ENCODE data around the gene SERINC5. TPM values are rescaled to one million over a fixed set of nuclear protein-coding genes. Genes with fewer than 3 reads are reported as not detected.

SERINC5 gene
- polyA plus RNA-seq, 3 donors: 5.0 to 35.9 (median 7.3) TPM

DNA sequence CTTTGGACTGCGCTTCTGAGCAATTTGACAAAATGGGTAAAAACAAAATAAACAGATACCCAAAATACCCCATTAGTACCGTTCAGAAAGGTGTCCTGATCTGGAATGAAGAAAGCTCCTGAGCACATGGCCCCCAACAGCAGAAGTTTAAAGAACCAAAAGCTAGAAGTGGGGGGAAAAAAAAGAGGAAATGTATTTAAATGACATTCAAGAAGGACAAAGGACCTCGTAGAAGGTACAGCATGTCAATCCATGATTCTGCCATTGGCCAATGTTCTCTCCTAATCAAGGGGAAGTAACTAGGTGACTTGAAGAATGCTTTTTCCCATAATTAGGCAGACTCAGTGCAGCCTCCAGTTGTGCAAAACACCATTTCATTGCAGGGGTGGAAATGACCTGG, 78.6 kb downstream of the SERINC5 start:
- Histone ChIP-seq H3K36me3 (replicated peaks in 1 of 2; ENCODE audit: control insufficient read depth in 1 of 2, insufficient read depth in 2 of 2, low read length in 2 of 2) (peaks cover 9 to 34% of the 10 kb centered on the region in 2 donors), H3K4me3 (replicated peaks in 1 of 3; ENCODE audit: low read depth in 2 of 3, low read length in 3 of 3) (no peak overlapping the region), H3K27ac (ENCODE audit: low read depth in 1 of 2, low read length in 2 of 2) (no peak overlapping the region), H3K79me2 (ENCODE audit: insufficient read depth, low read length) (no peaks in the 10 kb centered on the region), H4K20me1 (ENCODE audit: insufficient read depth, low read length) (no peaks in the 10 kb centered on the region), H3K27me3 (ENCODE audit: control insufficient read depth in 2 of 2, insufficient read depth in 2 of 2, low read length in 2 of 2) (no peaks in the 10 kb centered on the region), H3K4me2 (replicated peaks; ENCODE audit: extremely low read depth, low read length, poor library complexity, severe bottlenecking) (no peak overlapping the region), H3K4me1 (ENCODE audit: control insufficient read depth in 1 of 2, insufficient read depth in 2 of 2, low read length in 2 of 2) (peaks cover 13 to 14% of the 10 kb centered on the region in 2 donors), H3K9ac (ENCODE audit: insufficient read depth, low read length, poor library complexity, severe bottlenecking) (no peak overlapping the region), H3K9me3 (replicated peaks in 1 of 2; ENCODE audit: control insufficient read depth in 1 of 2, insufficient read depth in 1 of 2, low read length in 2 of 2) (no peaks in the 10 kb centered on the region), H2AFZ (ENCODE audit: insufficient read depth, low read depth, low read length, poor library complexity, severe bottlenecking) (no peak overlapping the region)
- peaks cover 38% of the 10 kb centered on the region for H3K4me1 Mint-ChIP-seq
- no peak for DNase-seq
- no peak overlapping the region for H3K4me3 Mint-ChIP-seq
- no CpG with 5 or more reads among the region's 3 CpGs for WGBS (ENCODE audit: insufficient coverage)
- peaks cover 0 to 3% (median 0%) of the 10 kb centered on the region in 7 donors for H3K9me3 Mint-ChIP-seq
- no peak overlapping the region for H3K27ac Mint-ChIP-seq
- TF ChIP-seq, protein P1, sequence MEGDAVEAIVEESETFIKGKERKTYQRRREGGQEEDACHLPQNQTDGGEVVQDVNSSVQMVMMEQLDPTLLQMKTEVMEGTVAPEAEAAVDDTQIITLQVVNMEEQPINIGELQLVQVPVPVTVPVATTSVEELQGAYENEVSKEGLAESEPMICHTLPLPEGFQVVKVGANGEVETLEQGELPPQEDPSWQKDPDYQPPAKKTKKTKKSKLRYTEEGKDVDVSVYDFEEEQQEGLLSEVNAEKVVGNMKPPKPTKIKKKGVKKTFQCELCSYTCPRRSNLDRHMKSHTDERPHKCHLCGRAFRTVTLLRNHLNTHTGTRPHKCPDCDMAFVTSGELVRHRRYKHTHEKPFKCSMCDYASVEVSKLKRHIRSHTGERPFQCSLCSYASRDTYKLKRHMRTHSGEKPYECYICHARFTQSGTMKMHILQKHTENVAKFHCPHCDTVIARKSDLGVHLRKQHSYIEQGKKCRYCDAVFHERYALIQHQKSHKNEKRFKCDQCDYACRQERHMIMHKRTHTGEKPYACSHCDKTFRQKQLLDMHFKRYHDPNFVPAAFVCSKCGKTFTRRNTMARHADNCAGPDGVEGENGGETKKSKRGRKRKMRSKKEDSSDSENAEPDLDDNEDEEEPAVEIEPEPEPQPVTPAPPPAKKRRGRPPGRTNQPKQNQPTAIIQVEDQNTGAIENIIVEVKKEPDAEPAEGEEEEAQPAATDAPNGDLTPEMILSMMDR (IDR thresholded peaks at IDR 0.05): no peak
- H3K27me3 Mint-ChIP-seq (ENCODE audit: low read depth in 3 of 3): peaks cover 0 to 1% (median 0%) of the 10 kb centered on the region in 3 donors
- H3K36me3 Mint-ChIP-seq: peaks cover 33 to 48% of the 10 kb centered on the region in 2 donors
- intact Hi-C loops (cut with micrococcal nuclease): no loop called here

DNA sequence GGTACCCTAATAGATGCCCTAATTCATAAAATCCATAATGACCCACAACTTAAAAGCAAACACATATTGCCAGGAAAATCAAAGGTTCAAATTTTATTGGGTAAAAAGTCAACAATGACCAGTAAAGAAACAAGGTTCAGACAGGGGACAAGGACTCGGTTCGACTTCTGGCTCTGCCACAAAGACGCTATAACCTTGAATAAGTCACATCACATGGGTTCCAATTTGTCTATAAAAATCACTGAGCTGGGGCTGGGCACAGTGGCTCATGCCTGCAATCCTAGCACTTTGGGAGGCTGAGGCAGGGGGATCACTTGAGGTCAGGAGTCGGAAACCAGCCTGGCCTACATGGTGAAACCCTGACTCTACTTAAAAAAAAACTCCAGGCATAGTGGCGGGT, 80.5 kb downstream of the SERINC5 start:
- Histone ChIP-seq H2AFZ (ENCODE audit: insufficient read depth, low read depth, low read length, poor library complexity, severe bottlenecking) (no peak overlapping the region), H3K9me3 (replicated peaks in 1 of 2; ENCODE audit: control insufficient read depth in 1 of 2, insufficient read depth in 1 of 2, low read length in 2 of 2) (no peaks in the 10 kb centered on the region), H3K79me2 (ENCODE audit: insufficient read depth, low read length) (no peaks in the 10 kb centered on the region), H4K20me1 (ENCODE audit: insufficient read depth, low read length) (no peaks in the 10 kb centered on the region), H3K27me3 (ENCODE audit: control insufficient read depth in 2 of 2, insufficient read depth in 2 of 2, low read length in 2 of 2) (no peaks in the 10 kb centered on the region), H3K36me3 (replicated peaks in 1 of 2; ENCODE audit: control insufficient read depth in 1 of 2, insufficient read depth in 2 of 2, low read length in 2 of 2) (peaks cover 9 to 47% of the 10 kb centered on the region in 2 donors), H3K27ac (ENCODE audit: low read depth in 1 of 2, low read length in 2 of 2) (no peak overlapping the region), H3K4me3 (replicated peaks in 1 of 3; ENCODE audit: low read depth in 2 of 3, low read length in 3 of 3) (no peak overlapping the region), H3K4me1 (ENCODE audit: control insufficient read depth in 1 of 2, insufficient read depth in 2 of 2, low read length in 2 of 2) (no peaks in the 10 kb centered on the region), H3K4me2 (replicated peaks; ENCODE audit: extremely low read depth, low read length, poor library complexity, severe bottlenecking) (no peak overlapping the region), H3K9ac (ENCODE audit: insufficient read depth, low read length, poor library complexity, severe bottlenecking) (no peak overlapping the region)
- peaks cover 0 to 1% (median 0%) of the 10 kb centered on the region in 3 donors for H3K27me3 Mint-ChIP-seq (ENCODE audit: low read depth in 3 of 3)
- 96% methylated on average over 5 of the region's 5 CpGs for WGBS (ENCODE audit: insufficient coverage)
- no peak for DNase-seq
- TF ChIP-seq, protein P1 (IDR thresholded peaks at IDR 0.05): no peak
- H3K36me3 Mint-ChIP-seq: peaks cover 34 to 54% of the 10 kb centered on the region in 2 donors
- no peak overlapping the region for H3K4me3 Mint-ChIP-seq
- no peak overlapping the region for H3K27ac Mint-ChIP-seq
- peaks cover 20% of the 10 kb centered on the region for H3K4me1 Mint-ChIP-seq
- intact Hi-C loops (cut with micrococcal nuclease): no loop called here
- H3K9me3 Mint-ChIP-seq: peaks cover 0 to 3% (median 0%) of the 10 kb centered on the region in 7 donors
